ENCODE measurements around the gene DNASE1. TPM values are rescaled to one million over a fixed set of nuclear protein-coding genes. Genes with fewer than 3 reads are reported as not detected.

Gene DNASE1
- total and polyA plus RNA-seq, 9 of the 15 experiments (the other 6 are each of a cell fraction or from before 2014, with no cell fraction given) = 0.53 to 10.1 (median 5.9) TPM

GRCh38 chr16:3646348-3646920 is 8.1 kb upstream of the DNASE1 start (continued):
- peak; percentile 43; the same call in 1 of the 2 replicates for TF ChIP-seq PKNOX1 (IDR thresholded peaks at IDR 0.05)
- TF ChIP-seq RBM14 (IDR thresholded peaks at IDR 0.05; ENCODE audit: borderline replicate concordance, insufficient read depth, low read depth, low read length) = no peak
- TF ChIP-seq BCOR (IDR thresholded peaks at IDR 0.05) = no peak
- TF ChIP-seq JUNB (CRISPR knock-in tag; conservative IDR thresholded peaks at IDR 0.05) = no peak
- no peak for TF ChIP-seq CEBPG (CRISPR knock-in tag; IDR thresholded peaks at IDR 0.05)
- TF ChIP-seq CEBPG (tag; conservative IDR thresholded peaks at IDR 0.05 in 1 of 2, IDR thresholded peaks at IDR 0.05 in 1 of 2) = no peak
- no peak for TF ChIP-seq ILK (tag; IDR thresholded peaks at IDR 0.05; ENCODE audit: borderline replicate concordance, low read depth)
- no peak for TF ChIP-seq RBBP5 (IDR thresholded peaks at IDR 0.05; ENCODE audit: borderline replicate concordance, insufficient read depth, low read length, poor library complexity, severe bottlenecking)
- TF ChIP-seq PCBP2 (IDR thresholded peaks at IDR 0.05; ENCODE audit: low read depth, low read length, poor library complexity, severe bottlenecking) = no peak
- TF ChIP-seq CBX8 (IDR thresholded peaks at IDR 0.05; ENCODE audit: borderline replicate concordance, extremely low read depth, low read depth, low read length, poor library complexity, severe bottlenecking) = no peak
- TF ChIP-seq, protein P1, sequence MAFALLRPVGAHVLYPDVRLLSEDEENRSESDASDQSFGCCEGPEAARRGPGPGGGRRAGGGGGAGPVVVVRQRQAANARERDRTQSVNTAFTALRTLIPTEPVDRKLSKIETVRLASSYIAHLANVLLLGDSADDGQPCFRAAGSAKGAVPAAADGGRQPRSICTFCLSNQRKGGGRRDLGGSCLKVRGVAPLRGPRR (CRISPR knock-in tag; IDR thresholded peaks at IDR 0.05) = no peak
- TF ChIP-seq, protein P2, sequence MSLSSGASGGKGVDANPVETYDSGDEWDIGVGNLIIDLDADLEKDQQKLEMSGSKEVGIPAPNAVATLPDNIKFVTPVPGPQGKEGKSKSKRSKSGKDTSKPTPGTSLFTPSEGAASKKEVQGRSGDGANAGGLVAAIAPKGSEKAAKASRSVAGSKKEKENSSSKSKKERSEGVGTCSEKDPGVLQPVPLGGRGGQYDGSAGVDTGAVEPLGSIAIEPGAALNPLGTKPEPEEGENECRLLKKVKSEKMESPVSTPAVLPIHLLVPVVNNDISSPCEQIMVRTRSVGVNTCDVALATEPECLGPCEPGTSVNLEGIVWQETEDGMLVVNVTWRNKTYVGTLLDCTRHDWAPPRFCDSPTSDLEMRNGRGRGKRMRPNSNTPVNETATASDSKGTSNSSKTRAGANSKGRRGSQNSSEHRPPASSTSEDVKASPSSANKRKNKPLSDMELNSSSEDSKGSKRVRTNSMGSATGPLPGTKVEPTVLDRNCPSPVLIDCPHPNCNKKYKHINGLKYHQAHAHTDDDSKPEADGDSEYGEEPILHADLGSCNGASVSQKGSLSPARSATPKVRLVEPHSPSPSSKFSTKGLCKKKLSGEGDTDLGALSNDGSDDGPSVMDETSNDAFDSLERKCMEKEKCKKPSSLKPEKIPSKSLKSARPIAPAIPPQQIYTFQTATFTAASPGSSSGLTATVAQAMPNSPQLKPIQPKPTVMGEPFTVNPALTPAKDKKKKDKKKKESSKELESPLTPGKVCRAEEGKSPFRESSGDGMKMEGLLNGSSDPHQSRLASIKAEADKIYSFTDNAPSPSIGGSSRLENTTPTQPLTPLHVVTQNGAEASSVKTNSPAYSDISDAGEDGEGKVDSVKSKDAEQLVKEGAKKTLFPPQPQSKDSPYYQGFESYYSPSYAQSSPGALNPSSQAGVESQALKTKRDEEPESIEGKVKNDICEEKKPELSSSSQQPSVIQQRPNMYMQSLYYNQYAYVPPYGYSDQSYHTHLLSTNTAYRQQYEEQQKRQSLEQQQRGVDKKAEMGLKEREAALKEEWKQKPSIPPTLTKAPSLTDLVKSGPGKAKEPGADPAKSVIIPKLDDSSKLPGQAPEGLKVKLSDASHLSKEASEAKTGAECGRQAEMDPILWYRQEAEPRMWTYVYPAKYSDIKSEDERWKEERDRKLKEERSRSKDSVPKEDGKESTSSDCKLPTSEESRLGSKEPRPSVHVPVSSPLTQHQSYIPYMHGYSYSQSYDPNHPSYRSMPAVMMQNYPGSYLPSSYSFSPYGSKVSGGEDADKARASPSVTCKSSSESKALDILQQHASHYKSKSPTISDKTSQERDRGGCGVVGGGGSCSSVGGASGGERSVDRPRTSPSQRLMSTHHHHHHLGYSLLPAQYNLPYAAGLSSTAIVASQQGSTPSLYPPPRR (CRISPR knock-in tag; IDR thresholded peaks at IDR 0.05; ENCODE audit: borderline replicate concordance) = no peak
- TF ChIP-seq ZNF76 (CRISPR knock-in tag; IDR thresholded peaks at IDR 0.05; ENCODE audit: borderline replicate concordance) = no peak
- TF ChIP-seq, protein P3, sequence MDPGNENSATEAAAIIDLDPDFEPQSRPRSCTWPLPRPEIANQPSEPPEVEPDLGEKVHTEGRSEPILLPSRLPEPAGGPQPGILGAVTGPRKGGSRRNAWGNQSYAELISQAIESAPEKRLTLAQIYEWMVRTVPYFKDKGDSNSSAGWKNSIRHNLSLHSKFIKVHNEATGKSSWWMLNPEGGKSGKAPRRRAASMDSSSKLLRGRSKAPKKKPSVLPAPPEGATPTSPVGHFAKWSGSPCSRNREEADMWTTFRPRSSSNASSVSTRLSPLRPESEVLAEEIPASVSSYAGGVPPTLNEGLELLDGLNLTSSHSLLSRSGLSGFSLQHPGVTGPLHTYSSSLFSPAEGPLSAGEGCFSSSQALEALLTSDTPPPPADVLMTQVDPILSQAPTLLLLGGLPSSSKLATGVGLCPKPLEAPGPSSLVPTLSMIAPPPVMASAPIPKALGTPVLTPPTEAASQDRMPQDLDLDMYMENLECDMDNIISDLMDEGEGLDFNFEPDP (CRISPR knock-in tag; IDR thresholded peaks at IDR 0.05) = no peak
- no peak for TF ChIP-seq PHF20 (IDR thresholded peaks at IDR 0.05; ENCODE audit: partially characterized antibody)
- TF ChIP-seq ZNF41 (CRISPR knock-in tag; conservative IDR thresholded peaks at IDR 0.05) = no peak
- 0 out of 2 replicates have a peak, but pooled peaks have one; percentile 9 for TF ChIP-seq TAL1 (IDR thresholded peaks at IDR 0.05)
- TF ChIP-seq BHLHE40 (IDR thresholded peaks at IDR 0.05; ENCODE audit: low read length) = 0 out of 2 replicates have a peak, but pooled peaks have one; percentile 7
- TF ChIP-seq CBFA2T3 (IDR thresholded peaks at IDR 0.05) = peak; percentile 51
